SK-MEL-5 (cell line): ENCODE data around the gene ARSJ. TPM values are rescaled to one million over a fixed set of nuclear protein-coding genes. Genes with fewer than 3 reads are reported as not detected.
A peak's percentile ranks its signal among the peaks of the same experiment; 100 is the strongest.

Experiments used
- DNase-seq: peaks from one replicate; pipeline ENCODE4 v3.0.0-alpha.2; 2016; ENCODE audit warnings: low read depth, low spot score
- in situ Hi-C: cut with HindIII; loops from 2 replicates; pipeline ENCODE4 v1.10.0; 2016; ENCODE audit warnings: low sequenced_read_pairs, high pct_unique_total_duplicates, low pct_unique_long_range_greater_than_20kb
- total RNA-seq: library from RNA; depleted of rRNA; stranded (reverse); fragments of >200 nt; shearing (Covaris generic); gene quantifications from 2 replicates; pipeline ENCODE4 v1.2.3, GENCODE V29; 2014

Gene ARSJ
- total RNA-seq, 1 experiment from 2014 or later = 2.9 TPM

- in situ Hi-C loops = no loop called here
- no peak for DNase-seq
These were observed 17.8 kb upstream of the ARSJ start for GRCh38 chr4:113997206-113997605.

GRCh38 chr4:113996599-113997177 is 17.2 kb upstream of the ARSJ start:
- in situ Hi-C loops = no loop called here
- DNase-seq = no peak

- in situ Hi-C loops = no loop called here
- no peak for DNase-seq
These were observed 14.4 kb upstream of the ARSJ start for GRCh38 chr4:113993887-113994286.

GRCh38 chr4:113990886-113991285 is 11.4 kb upstream of the ARSJ start:
- no peak for DNase-seq
- in situ Hi-C loops = no loop called here

GRCh38 chr4:113987382-113987941 is 8.0 kb upstream of the ARSJ start:
- no peak for DNase-seq
- in situ Hi-C loops = no loop called here

- in situ Hi-C loops = no loop called here
- no peak for DNase-seq
These were observed 2.7 kb upstream of the ARSJ start for GRCh38 chr4:113982181-113982580.

- in situ Hi-C loops = no loop called here
- DNase-seq = no peak
These were observed 2.1 kb upstream of the ARSJ start for GRCh38 chr4:113981591-113981990.

GRCh38 chr4:113979905-113980615 is 613 bp upstream of the ARSJ start:
- no peak for DNase-seq
- in situ Hi-C loops = no loop called here

- no peak for DNase-seq
- in situ Hi-C loops = no loop called here
These were observed 793 bp downstream of the ARSJ start for GRCh38 chr4:113978561-113979147.

GRCh38 chr4:113978105-113978504 is 1.3 kb downstream of the ARSJ start:
- no peak for DNase-seq
- in situ Hi-C loops = no loop called here

GRCh38 chr4:113977526-113977855 is 2.0 kb downstream of the ARSJ start:
- in situ Hi-C loops = no loop called here
- no peak for DNase-seq

- no peak for DNase-seq
- in situ Hi-C loops = no loop called here
These were observed 2.5 kb downstream of the ARSJ start for GRCh38 chr4:113976741-113977525.

GRCh38 chr4:113975578-113975977 is 3.9 kb downstream of the ARSJ start:
- in situ Hi-C loops = no loop called here
- DNase-seq = no peak

- DNase-seq = no peak
- in situ Hi-C loops = no loop called here
These were observed 5.0 kb downstream of the ARSJ start for GRCh38 chr4:113974467-113974866.

GRCh38 chr4:113973345-113973744 is 6.1 kb downstream of the ARSJ start:
- in situ Hi-C loops = no loop called here
- no peak for DNase-seq

- in situ Hi-C loops = no loop called here
- peak; percentile 52 for DNase-seq
These were observed 6.7 kb downstream of the ARSJ start for GRCh38 chr4:113972781-113973180.

GRCh38 chr4:113971706-113972360 is 7.6 kb downstream of the ARSJ start:
- in situ Hi-C loops = no loop called here

More at GRCh38 chr4:113971706-113972360, 7.6 kb downstream of the ARSJ start:
- no peak for DNase-seq
